Measurements from ENCODE around the gene STON2. TPM values are rescaled to one million over a fixed set of nuclear protein-coding genes. Genes with fewer than 3 reads are reported as not detected.

Gene STON2
- total and polyA plus RNA-seq, 12 donors, result 0.33 to 14.5 (median 5.7) TPM

GRCh38 chr14:81263777-81264410 lies 136.2 kb downstream of the STON2 start:
- WGBS, 2 donors, result 84 to 90% methylated on average over 4 of the region's 4 CpGs
- Histone ChIP-seq H3K9me3 (no peaks in the 10 kb centered on the region), H3K27ac (no peak overlapping the region), H3K4me1 (peaks cover 0 to 6% (median 0%) of the 10 kb centered on the region in 9 donors), H3K27me3 (peaks cover 0 to 25% (median 10%) of the 10 kb centered on the region in 7 donors), H3K36me3 (peaks cover 0 to 11% (median 0%) of the 10 kb centered on the region in 9 donors), H3K4me3 (no peak overlapping the region)
- DNase-seq (no peak), ATAC-seq (no peak)
- no peak for TF ChIP-seq CTCF (IDR thresholded peaks at IDR 0.05)
- intact Hi-C loops (cut with DNase I), result no loop called here

GRCh38 chr14:81261176-81261575 lies 138.9 kb downstream of the STON2 start:
- no peak for ATAC-seq
- DNase-seq, result no peak
- no peak overlapping the region for H3K27ac ChIP-seq
- no peaks in the 10 kb centered on the region for H3K9me3 ChIP-seq
- peaks cover 0 to 6% (median 0%) of the 10 kb centered on the region in 9 donors for H3K4me1 ChIP-seq
- no peaks in the 10 kb centered on the region for H3K36me3 ChIP-seq
- intact Hi-C loops (cut with DNase I), result no loop called here
- 57 to 62% methylated on average over 3 of the region's 3 CpGs for WGBS, 2 donors
- no peak overlapping the region for H3K4me3 ChIP-seq
- H3K27me3 ChIP-seq, result peaks cover 0 to 19% (median 2%) of the 10 kb centered on the region in 7 donors
- no peak for TF ChIP-seq CTCF (IDR thresholded peaks at IDR 0.05)

DNA sequence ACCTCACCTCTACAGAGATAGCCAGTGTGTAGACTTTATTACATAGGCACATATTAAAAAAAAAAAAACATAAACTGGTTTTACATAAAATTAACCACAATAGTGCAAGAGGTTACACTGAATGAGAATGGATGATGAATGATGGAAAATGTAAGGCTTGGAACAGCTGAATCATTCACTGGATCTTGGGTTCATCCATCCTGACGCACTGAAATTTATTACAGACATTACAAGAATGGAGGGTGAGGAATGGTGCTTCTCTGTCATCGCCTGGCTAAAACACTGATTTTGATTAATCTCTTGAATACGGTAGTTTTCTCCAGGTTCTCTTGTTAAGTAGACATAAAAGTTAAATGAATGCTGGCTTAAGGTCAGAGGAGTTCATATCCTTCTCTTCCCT lies 139.4 kb downstream of the STON2 start:
- no peak overlapping the region for H3K4me3 ChIP-seq
- H3K9me3 ChIP-seq, result no peaks in the 10 kb centered on the region
- DNase-seq (no peak), ATAC-seq (no peak)
- no peak overlapping the region for H3K27ac ChIP-seq
- peaks cover 0 to 18% (median 0%) of the 10 kb centered on the region in 7 donors for H3K27me3 ChIP-seq
- 89% methylated on average over 3 of the region's 3 CpGs for WGBS, 2 donors
- H3K36me3 ChIP-seq, result no peaks in the 10 kb centered on the region
- intact Hi-C loops (cut with DNase I), result no loop called here
- peaks cover 0 to 6% (median 0%) of the 10 kb centered on the region in 9 donors for H3K4me1 ChIP-seq
- TF ChIP-seq CTCF (IDR thresholded peaks at IDR 0.05), result no peak

DNA sequence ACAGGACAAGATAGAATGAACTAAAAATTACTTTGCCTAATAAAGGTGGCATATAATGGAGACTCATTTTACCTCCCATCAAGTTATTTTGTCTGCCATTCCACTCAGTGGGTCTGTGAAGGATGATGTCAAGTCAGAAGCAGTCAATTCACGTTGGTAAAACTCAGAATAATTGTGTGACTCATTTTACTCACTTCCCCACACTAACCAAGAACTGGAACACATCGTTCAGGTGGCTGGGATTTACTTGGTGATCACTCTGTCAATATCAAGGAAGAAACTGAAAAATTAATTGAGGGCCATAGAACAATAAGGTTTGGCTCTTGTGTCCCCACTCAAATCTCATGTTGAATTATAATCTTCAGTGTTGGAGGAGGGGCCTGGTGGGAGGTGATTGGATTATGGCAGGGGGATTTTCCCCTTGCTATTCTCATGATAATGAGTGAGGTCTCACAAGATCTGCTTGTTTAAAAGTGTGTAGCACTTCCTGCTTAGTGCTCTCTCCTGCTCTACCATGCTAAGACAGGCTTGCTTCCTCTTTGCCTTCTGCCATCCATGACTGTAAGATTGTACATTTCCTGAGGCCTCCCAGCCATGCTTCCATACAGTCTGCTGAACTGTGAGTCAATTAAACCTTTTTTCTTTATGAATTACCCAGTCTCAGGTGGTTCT lies 143.7 kb downstream of the STON2 start:
- no peak for DNase-seq
- TF ChIP-seq CTCF (IDR thresholded peaks at IDR 0.05), result no peak
- Histone ChIP-seq H3K36me3 (no peaks in the 10 kb centered on the region), H3K9me3 (no peaks in the 10 kb centered on the region), H3K4me1 (peaks cover 0 to 5% (median 0%) of the 10 kb centered on the region in 9 donors), H3K27me3 (peaks cover 0 to 14% (median 0%) of the 10 kb centered on the region in 7 donors), H3K27ac (no peak overlapping the region), H3K4me3 (no peak overlapping the region)
- WGBS, 2 donors, result 73 to 78% methylated on average over 2 of the region's 2 CpGs
- intact Hi-C loops (cut with DNase I), result no loop called here
- no peak for ATAC-seq
